ENCODE results near the gene ZNF407. TPM values are rescaled to one million over a fixed set of nuclear protein-coding genes. Genes with fewer than 3 reads are reported as not detected.

The ZNF407 gene
- total RNA-seq, 1 donor from 2014 or later = 13.2 TPM

DNA sequence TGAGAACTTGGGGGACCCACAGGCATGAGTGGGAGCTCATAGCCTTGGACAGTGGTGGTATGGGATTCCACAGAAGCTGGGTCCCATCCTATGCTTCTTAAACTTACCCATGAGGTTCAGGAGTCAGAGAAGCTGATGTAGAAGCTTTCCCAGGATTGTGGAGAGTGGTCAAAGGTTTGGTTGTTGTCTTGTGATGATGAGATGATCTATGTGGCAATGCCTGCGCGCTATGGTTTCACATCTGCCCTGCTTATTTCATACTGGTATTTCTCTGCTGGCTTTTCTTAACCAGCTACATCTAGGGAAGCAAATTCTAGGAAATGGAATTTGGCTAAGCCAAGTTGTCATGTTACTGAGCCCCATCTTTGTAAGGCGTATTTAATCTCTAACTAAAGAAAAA, 168.6 kb downstream of the ZNF407 start:
- TF ChIP-seq, protein P1, sequence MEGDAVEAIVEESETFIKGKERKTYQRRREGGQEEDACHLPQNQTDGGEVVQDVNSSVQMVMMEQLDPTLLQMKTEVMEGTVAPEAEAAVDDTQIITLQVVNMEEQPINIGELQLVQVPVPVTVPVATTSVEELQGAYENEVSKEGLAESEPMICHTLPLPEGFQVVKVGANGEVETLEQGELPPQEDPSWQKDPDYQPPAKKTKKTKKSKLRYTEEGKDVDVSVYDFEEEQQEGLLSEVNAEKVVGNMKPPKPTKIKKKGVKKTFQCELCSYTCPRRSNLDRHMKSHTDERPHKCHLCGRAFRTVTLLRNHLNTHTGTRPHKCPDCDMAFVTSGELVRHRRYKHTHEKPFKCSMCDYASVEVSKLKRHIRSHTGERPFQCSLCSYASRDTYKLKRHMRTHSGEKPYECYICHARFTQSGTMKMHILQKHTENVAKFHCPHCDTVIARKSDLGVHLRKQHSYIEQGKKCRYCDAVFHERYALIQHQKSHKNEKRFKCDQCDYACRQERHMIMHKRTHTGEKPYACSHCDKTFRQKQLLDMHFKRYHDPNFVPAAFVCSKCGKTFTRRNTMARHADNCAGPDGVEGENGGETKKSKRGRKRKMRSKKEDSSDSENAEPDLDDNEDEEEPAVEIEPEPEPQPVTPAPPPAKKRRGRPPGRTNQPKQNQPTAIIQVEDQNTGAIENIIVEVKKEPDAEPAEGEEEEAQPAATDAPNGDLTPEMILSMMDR (conservative IDR thresholded peaks at IDR 0.05) = no peak
- H3K4me1 Mint-ChIP-seq = no peaks in the 10 kb centered on the region

DNA sequence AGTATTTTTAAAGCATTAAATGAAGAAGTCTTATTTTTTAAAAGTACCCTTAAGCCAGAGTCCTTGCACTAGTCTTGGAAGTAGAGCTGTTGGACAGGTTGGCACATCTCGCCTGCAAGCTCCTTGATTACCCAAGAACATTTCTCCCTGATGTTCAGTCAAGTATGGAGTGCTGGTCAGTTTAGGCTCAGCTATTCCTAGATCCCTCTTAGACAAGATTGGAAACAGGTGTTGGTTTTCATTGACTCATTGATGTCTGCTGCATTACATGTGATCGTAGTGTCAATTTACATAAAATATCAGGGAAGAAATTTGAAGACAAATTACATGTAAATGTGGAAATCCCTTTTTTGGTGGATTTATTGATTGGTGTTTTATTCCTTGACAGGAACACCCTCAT, 170.4 kb downstream of the ZNF407 start:
- Mint-ChIP-seq H3K4me1 (no peaks in the 10 kb centered on the region), H3K27me3 (ENCODE audit: low read depth) (no peaks in the 10 kb centered on the region), H3K9me3 (peaks cover 4% of the 10 kb centered on the region), H3K36me3 (ENCODE audit: low read depth) (peaks cover 3% of the 10 kb centered on the region), H3K4me3 (no peak overlapping the region), H3K27ac (ENCODE audit: unreplicated experiment) (no peak overlapping the region)
- DNase-seq (ENCODE audit: low read depth, low spot score) = no peak
- TF ChIP-seq, protein P1 (conservative IDR thresholded peaks at IDR 0.05) = no peak

More for the DNA sequence above, 168.6 kb downstream of the ZNF407 start:
- Mint-ChIP-seq H3K27ac (ENCODE audit: unreplicated experiment) (no peak overlapping the region), H3K4me3 (no peak overlapping the region), H3K36me3 (ENCODE audit: low read depth) (peaks cover 3% of the 10 kb centered on the region), H3K9me3 (peaks cover 3% of the 10 kb centered on the region), H3K27me3 (ENCODE audit: low read depth) (no peaks in the 10 kb centered on the region)
- DNase-seq (ENCODE audit: low read depth, low spot score) = no peak

DNA sequence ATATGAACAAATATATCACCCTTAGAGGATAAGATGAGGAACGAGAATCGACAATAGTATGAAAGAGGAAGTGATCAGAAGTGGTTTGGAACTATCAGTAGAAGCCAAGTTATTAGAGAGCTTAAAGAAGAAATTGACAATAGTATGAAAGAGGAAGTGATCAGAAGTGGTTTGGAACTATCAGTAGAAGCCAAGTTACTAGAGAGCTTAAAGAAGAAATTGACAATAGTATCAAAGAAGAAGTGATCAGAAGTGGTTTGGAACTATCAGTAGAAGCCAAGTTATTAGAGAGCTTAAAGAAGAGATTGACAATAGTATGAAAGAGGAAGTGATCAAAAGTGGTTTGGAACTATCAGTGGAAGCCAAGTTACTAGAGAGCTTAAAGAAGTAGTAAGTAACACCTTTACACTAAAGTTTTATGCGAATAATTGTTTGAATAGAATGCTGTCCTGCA, 175.5 kb downstream of the ZNF407 start:
- Mint-ChIP-seq H3K27ac (ENCODE audit: unreplicated experiment) (no peak overlapping the region), H3K9me3 (peaks cover 2% of the 10 kb centered on the region), H3K4me3 (no peak overlapping the region), H3K27me3 (ENCODE audit: low read depth) (no peaks in the 10 kb centered on the region), H3K4me1 (no peaks in the 10 kb centered on the region), H3K36me3 (ENCODE audit: low read depth) (no peaks in the 10 kb centered on the region)
- DNase-seq (ENCODE audit: low read depth, low spot score) = no peak
- TF ChIP-seq, protein P1 (conservative IDR thresholded peaks at IDR 0.05) = no peak

DNA sequence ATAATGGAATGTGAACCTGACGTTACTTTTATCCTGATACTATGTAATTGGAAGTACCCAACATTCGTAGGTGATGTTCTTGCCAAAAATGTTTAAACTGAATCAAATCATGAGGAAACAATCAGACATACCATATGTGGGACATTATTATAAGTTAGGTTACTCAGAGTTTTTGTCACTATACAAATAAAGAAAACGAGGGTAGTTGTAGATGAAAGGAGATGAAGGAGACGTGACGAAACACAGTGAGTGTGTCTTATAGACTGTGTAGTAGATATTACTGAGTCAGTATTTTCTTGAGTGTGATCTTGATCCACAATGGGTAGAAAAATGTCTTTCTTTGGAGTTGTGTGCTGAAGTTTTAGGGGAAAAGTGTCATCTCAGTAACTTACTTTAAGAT, 176.8 kb downstream of the ZNF407 start:
- H3K27ac Mint-ChIP-seq (ENCODE audit: unreplicated experiment) = no peak overlapping the region
- no peak for DNase-seq (ENCODE audit: low read depth, low spot score)
- TF ChIP-seq, protein P1 (conservative IDR thresholded peaks at IDR 0.05) = no peak
- peaks cover 2% of the 10 kb centered on the region for H3K9me3 Mint-ChIP-seq
- H3K27me3 Mint-ChIP-seq (ENCODE audit: low read depth) = no peaks in the 10 kb centered on the region
- no peak overlapping the region for H3K4me3 Mint-ChIP-seq
- H3K4me1 Mint-ChIP-seq = no peaks in the 10 kb centered on the region
- H3K36me3 Mint-ChIP-seq (ENCODE audit: low read depth) = no peaks in the 10 kb centered on the region

DNA sequence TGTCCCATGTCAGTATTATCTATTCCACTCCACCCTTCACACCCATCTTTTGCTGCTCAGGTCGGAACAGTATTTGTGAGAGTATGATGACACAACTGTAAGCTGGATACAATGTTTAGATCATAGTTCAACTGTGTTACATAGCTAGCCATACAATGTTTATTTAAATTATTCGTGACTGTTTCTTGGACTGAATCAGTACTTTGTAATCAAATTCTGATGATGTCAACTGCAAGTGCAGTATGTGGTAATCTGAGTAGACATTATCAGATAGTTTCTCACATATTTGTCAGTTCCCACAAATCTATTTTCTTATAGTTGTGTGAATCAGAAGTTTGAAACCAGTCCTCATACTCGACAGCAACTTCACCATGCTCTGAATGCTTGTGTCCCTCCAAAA, 177.6 kb downstream of the ZNF407 start:
- Mint-ChIP-seq H3K4me1 (no peaks in the 10 kb centered on the region), H3K9me3 (peaks cover 2% of the 10 kb centered on the region), H3K36me3 (ENCODE audit: low read depth) (no peaks in the 10 kb centered on the region), H3K4me3 (no peak overlapping the region), H3K27ac (ENCODE audit: unreplicated experiment) (no peak overlapping the region), H3K27me3 (ENCODE audit: low read depth) (no peaks in the 10 kb centered on the region)
- no peak for DNase-seq (ENCODE audit: low read depth, low spot score)
- TF ChIP-seq, protein P1 (conservative IDR thresholded peaks at IDR 0.05) = no peak

Data from neural crest cell (in vitro differentiated cells).